Tibial nerve (tissue), 4 donors: ENCODE results near the gene TUBGCP6.

ENCODE experiments used
- CTCF ChIP-seq, 5 experiments: fragments of 200-600 bp in 3 of 5; fragments of 450-650 bp in 2 of 5; sonication (generic) in 3 of 5; IDR thresholded peaks; one replicate each; pipeline ENCODE4 v1.5.1; 2016 to 2019; ENCODE audit warnings: antibody characterized with exemption in 5 of 5, mild to moderate bottlenecking in 3 of 5, moderate library complexity in 2 of 5
- EP300 ChIP-seq, 2 donors: sonication (generic); formaldehyde crosslinking; IDR thresholded peaks; one replicate each; pipeline ENCODE4 v1.6.1; 2017; ENCODE audit warnings: antibody characterized with exemption in 2 of 2, mild to moderate bottlenecking in 1 of 2

GRCh38 chr22:50215297-50216054, 29.3 kb downstream of the TUBGCP6 start:
- no peak for TF ChIP-seq EP300 (IDR thresholded peaks at IDR 0.05)
- no peak for TF ChIP-seq CTCF (IDR thresholded peaks at IDR 0.05)
